GM19240 (cell line): Measurements from ENCODE around the gene MYB.
"Not testable (repeated sequence)": the region's sequence is repeated elsewhere in the genome, so short reads cannot be mapped to it uniquely, and the experiment has no call there.

Experiments used
- DNase-seq: peaks from one replicate; pipeline ENCODE4 v3.0.0; 2011; ENCODE audit warnings: low spot score; ENCODE audit not compliant: insufficient read length

MYB gene

DNA sequence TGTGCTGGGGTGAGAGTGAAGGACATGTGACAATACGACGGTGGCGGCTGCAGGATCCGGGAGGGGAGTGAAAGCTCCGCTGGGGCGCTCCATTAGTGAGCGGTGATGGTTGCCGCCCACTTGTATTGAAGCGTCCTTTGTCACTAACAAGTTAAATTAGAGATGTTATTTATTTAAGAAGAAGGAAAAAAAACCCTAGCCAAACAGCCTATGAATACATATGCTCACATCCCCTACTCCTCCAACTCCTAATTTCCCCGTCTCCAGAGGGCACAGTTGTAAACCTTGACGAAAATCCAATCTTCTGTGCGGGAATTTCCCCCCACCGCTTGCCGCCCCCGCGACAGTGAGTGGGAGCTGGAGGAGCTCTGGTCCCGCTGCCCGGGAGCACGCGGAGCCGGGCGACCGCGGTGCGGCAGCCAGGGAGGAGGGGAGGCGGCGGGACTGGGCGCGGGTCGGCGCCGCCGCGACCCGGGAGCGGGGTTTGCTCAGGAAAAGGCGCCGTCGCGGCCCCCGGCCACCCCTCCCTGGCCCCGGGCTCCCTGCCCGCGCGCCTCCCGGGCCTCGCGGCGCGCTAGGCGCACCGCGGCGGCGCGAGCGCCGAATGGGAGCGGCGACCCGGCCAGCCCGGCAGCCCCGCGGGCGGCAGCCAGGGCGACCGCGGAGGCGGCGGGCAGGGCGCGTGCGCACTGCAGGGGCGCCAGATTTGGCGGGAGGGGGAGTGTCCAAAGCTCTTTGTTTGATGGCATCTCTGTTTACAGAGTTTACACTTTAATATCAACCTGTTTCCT, at the start of gene MYB:
MYB (plus strand) TSS at position 767 of the 791 bp plus-strand sequence. CDS start 206 bp downstream, outside the sequence.
- DNase-seq, result no peak

- DNase-seq, result no peak
Observed at GRCh38 chr6:135132776-135133175, 48.3 kb upstream of the MYB start.

GRCh38 chr6:135135835-135136234, 45.3 kb upstream of the MYB start:
- no peak for DNase-seq

DNA sequence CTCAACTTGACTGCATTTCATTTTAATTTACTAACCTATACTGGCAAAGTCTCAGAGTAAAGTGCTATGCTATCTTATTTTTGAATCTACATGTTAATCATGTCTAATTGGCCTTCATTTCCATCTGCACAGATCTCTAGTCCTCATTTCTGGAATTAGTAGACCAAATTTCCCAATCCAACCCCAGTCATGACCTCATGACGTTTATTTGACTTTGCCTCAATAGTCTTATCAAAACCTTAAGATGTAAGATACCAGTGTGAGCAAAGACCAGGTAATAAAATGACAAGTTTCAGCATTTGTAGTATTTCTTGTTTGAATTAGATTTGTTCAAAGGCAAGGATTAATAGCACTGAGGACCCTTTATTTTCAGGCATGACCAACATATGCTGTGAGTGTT, 43.3 kb upstream of the MYB start:
- DNase-seq, result no peak

DNA sequence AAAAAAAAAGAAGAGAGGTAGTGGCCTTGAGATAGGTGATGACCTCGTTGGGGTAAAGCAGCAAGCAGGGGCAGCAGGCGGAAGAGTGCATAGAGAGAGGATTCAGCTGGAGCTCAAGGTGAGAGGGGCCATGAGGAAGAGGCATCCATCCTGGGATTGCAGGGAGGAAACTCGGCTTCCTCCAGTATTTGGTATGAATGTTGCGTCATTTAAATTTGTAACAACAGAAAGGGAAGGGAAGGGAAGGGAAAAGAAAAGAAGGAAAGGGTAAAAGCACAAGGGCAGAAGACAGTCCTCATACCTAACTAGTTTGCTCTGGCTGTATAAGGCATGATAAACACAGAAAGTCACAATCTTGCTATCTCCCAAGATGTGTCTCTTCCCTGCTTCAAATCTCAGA, 39.9 kb upstream of the MYB start:
- DNase-seq, result no peak

DNA sequence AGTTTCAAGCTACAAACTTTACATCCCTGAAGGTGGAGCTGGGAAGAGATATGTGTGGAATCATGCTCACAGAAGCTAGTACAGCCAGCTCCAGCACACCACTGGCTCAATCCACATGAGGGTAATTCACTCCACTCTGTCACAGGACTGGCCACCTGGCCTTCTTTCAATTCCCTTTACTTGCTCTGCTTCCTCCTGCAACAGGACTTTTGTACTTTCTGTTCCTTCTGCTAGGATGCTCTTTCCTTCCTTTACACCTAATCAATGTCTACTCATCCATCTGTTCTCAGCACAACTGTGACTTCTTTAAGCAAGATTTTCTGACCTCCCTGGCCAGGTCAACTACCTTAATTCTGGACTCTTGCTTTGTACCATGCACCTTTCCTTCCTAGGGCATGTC, 39.4 kb upstream of the MYB start:
- no peak for DNase-seq

- DNase-seq, result not testable (repeated sequence)
Observed at GRCh38 chr6:135142232-135142631, 38.9 kb upstream of the MYB start.

- DNase-seq, result no peak
Observed at GRCh38 chr6:135144673-135145062, 36.4 kb upstream of the MYB start.

- no peak for DNase-seq
Observed at GRCh38 chr6:135145063-135145800, 35.9 kb upstream of the MYB start.

GRCh38 chr6:135146162-135146934, 34.8 kb upstream of the MYB start:
- no peak for DNase-seq

- no peak for DNase-seq
Observed at GRCh38 chr6:135147637-135148592, 33.2 kb upstream of the MYB start.

DNA sequence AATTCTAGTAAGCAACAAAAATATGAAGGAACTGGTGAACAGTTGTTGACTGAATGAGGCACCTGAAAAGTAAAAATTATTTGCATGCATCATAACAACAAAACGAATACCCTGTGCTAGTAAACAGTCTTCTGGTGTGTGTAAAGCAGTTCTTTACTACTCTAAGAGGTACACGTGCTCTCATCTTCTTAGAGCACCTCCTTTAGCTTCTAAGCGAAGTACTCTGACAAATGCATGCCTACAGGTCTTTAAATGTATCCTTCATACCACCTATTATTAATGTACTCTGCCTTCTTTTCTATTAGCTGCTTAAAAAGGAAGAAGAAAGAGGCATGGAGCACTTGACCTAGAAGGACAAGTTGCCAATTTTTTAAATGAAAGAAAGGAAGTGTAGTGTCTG, 32.2 kb upstream of the MYB start:
- DNase-seq, result no peak

- no peak for DNase-seq
Observed at GRCh38 chr6:135149376-135149775, 31.7 kb upstream of the MYB start.

GRCh38 chr6:135150481-135150880, 30.6 kb upstream of the MYB start:
- DNase-seq, result not testable (repeated sequence)

DNA sequence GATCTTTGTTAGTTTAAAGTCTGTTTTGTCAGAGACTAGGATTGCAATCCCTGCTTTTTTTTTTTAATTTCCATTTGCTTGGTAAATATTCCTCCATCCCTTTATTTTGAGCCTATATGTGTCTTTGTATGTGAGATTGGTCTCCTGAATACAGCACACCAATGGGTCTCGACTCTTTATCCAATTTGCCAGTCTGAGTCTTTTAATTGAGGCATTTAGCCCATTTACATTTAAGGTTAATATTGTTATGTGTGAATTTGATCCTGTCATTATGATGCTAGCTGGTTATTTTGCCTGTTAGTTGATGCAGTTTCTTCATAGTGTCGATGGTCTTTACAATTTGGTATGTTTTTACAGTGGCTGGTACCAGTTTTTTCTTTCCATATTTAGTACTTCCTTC, 27.0 kb upstream of the MYB start:
- not testable (repeated sequence) for DNase-seq

- DNase-seq, result no peak
Observed at GRCh38 chr6:135158397-135158796, 22.7 kb upstream of the MYB start.

GRCh38 chr6:135159531-135159930, 21.6 kb upstream of the MYB start:
- no peak for DNase-seq

- DNase-seq, result no peak
Observed at GRCh38 chr6:135161411-135162395, 19.4 kb upstream of the MYB start.

DNA sequence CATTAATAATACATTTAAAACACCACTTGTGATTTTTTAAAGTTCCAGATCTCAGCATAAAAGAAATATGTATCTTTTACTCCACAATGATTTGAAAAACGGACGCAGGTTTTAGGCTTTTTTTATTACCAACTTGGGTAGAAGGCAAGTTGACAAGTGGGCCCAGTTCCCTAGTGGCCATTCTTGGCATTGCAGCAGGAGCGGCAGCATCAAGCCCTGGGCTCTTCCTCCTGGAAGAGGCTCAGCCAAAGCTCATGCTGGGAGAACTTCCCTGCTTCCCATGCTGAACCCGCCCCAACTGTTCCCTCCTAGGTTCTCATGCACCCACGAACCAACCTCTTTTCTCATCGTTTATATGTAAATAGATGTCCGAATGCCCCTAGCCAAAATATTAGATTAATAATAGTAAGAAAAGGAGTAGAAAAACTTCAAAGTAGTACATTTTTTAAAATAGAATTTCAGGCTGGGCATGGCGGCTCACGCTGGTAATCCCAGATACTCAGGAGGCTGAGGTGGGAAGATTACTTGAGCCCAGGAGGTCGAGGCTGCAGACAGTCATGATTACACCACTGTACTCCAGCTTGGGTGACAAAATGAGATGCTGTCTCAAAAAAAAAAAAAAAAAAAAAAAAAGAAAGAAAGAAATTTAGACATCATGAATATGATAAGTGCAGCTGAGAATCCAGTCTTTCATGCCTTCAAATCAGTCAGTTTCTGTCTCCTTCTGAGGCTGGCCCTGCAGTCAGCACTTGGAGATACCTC, 18.2 kb upstream of the MYB start:
- no peak for DNase-seq
